OCI-LY7 (cell line): ENCODE results near the gene VIPR2. TPM values are rescaled to one million over a fixed set of nuclear protein-coding genes. Genes with fewer than 3 reads are reported as not detected.

Experiments used
- BruUV-seq: library from RNA; stranded (reverse); fragments of 400-500 nt; replicated peaks from 2 replicates; lab custom pipeline; 2021; lab: Mats Ljungman, UMichigan
- CTCF ChIA-PET: fragments of 300-600 bp; sonication (Branson Sonifier 250); formaldehyde crosslinking; loops from one replicate; lab custom pipeline; 2022; ENCODE audit warnings: antibody characterized with exemption; ENCODE audit not compliant: unreplicated experiment; lab: Charles Lee
- POLR2A ChIA-PET: fragments of 300-600 bp; sonication (Branson Sonifier 250); formaldehyde crosslinking; loops from one replicate; lab custom pipeline; 2022; ENCODE audit warnings: antibody characterized with exemption; lab: Charles Lee
- DNase-seq: peaks from one replicate; pipeline ENCODE4 v3.0.0-alpha.2; 2015; ENCODE audit warnings: low spot score
- H2AFZ ChIP-seq: fragments of 200-600 bp; sonication (generic), shearing (Covaris generic); 2 replicates; pipeline ENCODE4 v1.6.1; 2014; ENCODE audit warnings: mild to moderate bottlenecking, antibody characterized with exemption, low read length, moderate library complexity
- H3K27ac ChIP-seq: fragments of 200-600 bp; sonication (generic); 2 replicates; pipeline ENCODE4 v1.5.1; 2014; ENCODE audit warnings: mixed run types, low read depth, mild to moderate bottlenecking, moderate library complexity, low read length, inconsistent platforms; ENCODE audit not compliant: poor library complexity, severe bottlenecking
- H3K36me3 ChIP-seq: fragments of 200-600 bp; sonication (generic); 2 replicates; pipeline ENCODE4 v1.6.1; 2014; ENCODE audit warnings: mild to moderate bottlenecking, antibody characterized with exemption, low read length, moderate library complexity, mixed read lengths; ENCODE audit not compliant: insufficient read depth
- H3K4me1 ChIP-seq: fragments of 200-600 bp; sonication (generic); 2 replicates; pipeline ENCODE4 v1.5.1; 2014; ENCODE audit warnings: mild to moderate bottlenecking, low read length; ENCODE audit not compliant: insufficient read depth, poor library complexity, severe bottlenecking
- H3K4me2 ChIP-seq: fragments of 200-600 bp; sonication (generic); 2 replicates; pipeline ENCODE4 v1.6.1; 2014; ENCODE audit warnings: mild to moderate bottlenecking, low read length
- H3K4me3 ChIP-seq: fragments of 200-600 bp; sonication (generic); 2 replicates; pipeline ENCODE4 v1.5.1; 2014; ENCODE audit warnings: mild to moderate bottlenecking, low read depth, low read length; ENCODE audit not compliant: poor library complexity, severe bottlenecking
- H3K79me2 ChIP-seq: fragments of 200-600 bp; sonication (generic); 2 replicates; pipeline ENCODE4 v1.6.1; 2016; ENCODE audit warnings: low read depth, mild to moderate bottlenecking, low read length, moderate library complexity, mixed read lengths; ENCODE audit not compliant: insufficient read depth
- H3K9me2 ChIP-seq: fragments of 200-600 bp; sonication (generic); 2 replicates; pipeline ENCODE4 v1.6.1; 2016; ENCODE audit warnings: mild to moderate bottlenecking, low read length, mixed read lengths; ENCODE audit not compliant: insufficient read depth
- H3K9me3 ChIP-seq: fragments of 200-600 bp; sonication (generic); 2 replicates; pipeline ENCODE4 v1.6.1; 2014; ENCODE audit warnings: mild to moderate bottlenecking, mixed run types, low read length, mixed read lengths
- H4K20me1 ChIP-seq: fragments of 200-600 bp; sonication (generic); 2 replicates; pipeline ENCODE4 v1.6.1; 2014; ENCODE audit warnings: mild to moderate bottlenecking, antibody characterized with exemption, low read length, moderate library complexity, mixed read lengths; ENCODE audit not compliant: insufficient read depth
- CTCF ChIP-seq: fragments of 200-600 bp; sonication (generic); conservative IDR thresholded peaks from 2 replicates; pipeline ENCODE4 v1.5.1; 2014; ENCODE audit warnings: mild to moderate bottlenecking, antibody characterized with exemption, low read length, moderate library complexity, mixed read lengths
- EZH2phosphoT487 ChIP-seq: fragments of 200-600 bp; sonication (generic); IDR thresholded peaks from 2 replicates; pipeline ENCODE4 v1.6.1; 2018; ENCODE audit warnings: low read depth, borderline replicate concordance, mild to moderate bottlenecking, mixed run types, antibody characterized with exemption, low read length, moderate library complexity, mixed read lengths
- intact Hi-C: fragments of 100-400 bp; cut with micrococcal nuclease; formaldehyde crosslinking; loops from one replicate; pipeline ENCODE4 v1.10.0; 2022; ENCODE audit not compliant: unreplicated experiment
- total RNA-seq, 2 experiments: library from RNA; depleted of rRNA in 1 of 2; stranded (reverse); fragments of >200 nt in 1 of 2; shearing (Covaris generic) in 1 of 2; gene quantifications; 2 replicates each; pipeline ENCODE4 v1.2.3, GENCODE V29; 2014 to 2022

Gene VIPR2
- total RNA-seq, 2 experiments from 2014 or later, result not detected

- Histone ChIP-seq H3K79me2 (no peaks in the 10 kb centered on the region), H2AFZ (no peak overlapping the region), H3K9me3 (no peaks in the 10 kb centered on the region), H3K9me2 (no peaks in the 10 kb centered on the region), H3K4me3 (no peak overlapping the region), H3K36me3 (no peaks in the 10 kb centered on the region), H3K4me2 (no peak overlapping the region), H3K27ac (no peak overlapping the region), H3K4me1 (no peaks in the 10 kb centered on the region), H4K20me1 (no peaks in the 10 kb centered on the region)
- TF ChIP-seq CTCF (no peak), EZH2phosphoT487 (no peak)
- POLR2A ChIA-PET, result no interaction called here
- no TSS peak for BruUV-seq
- intact Hi-C loops, result no loop called here
- DNase-seq, result no peak
- CTCF ChIA-PET, result no interaction called here
These were observed 110.3 kb downstream of the VIPR2 start for GRCh38 chr7:159034394-159034793.

GRCh38 chr7:159033956-159034355 lies 110.7 kb downstream of the VIPR2 start:
- no peak for DNase-seq

GRCh38 chr7:159033473-159033825 lies 111.2 kb downstream of the VIPR2 start:
- DNase-seq, result no peak
- Histone ChIP-seq H3K9me3 (no peaks in the 10 kb centered on the region), H3K4me3 (no peak overlapping the region), H3K4me2 (no peak overlapping the region), H3K27ac (no peak overlapping the region), H3K4me1 (no peaks in the 10 kb centered on the region), H3K9me2 (no peaks in the 10 kb centered on the region), H2AFZ (no peak overlapping the region), H3K36me3 (no peaks in the 10 kb centered on the region), H4K20me1 (no peaks in the 10 kb centered on the region), H3K79me2 (no peaks in the 10 kb centered on the region)
- BruUV-seq, result no TSS peak
- CTCF ChIA-PET, result no interaction called here
- intact Hi-C loops, result no loop called here
- POLR2A ChIA-PET, result no interaction called here
- no peak for TF ChIP-seq CTCF
- no peak for TF ChIP-seq EZH2phosphoT487

More at GRCh38 chr7:159033956-159034355, 110.7 kb downstream of the VIPR2 start:
- BruUV-seq, result no TSS peak
- no peaks in the 10 kb centered on the region for H3K9me2 ChIP-seq
- H3K36me3 ChIP-seq, result no peaks in the 10 kb centered on the region
- H3K9me3 ChIP-seq, result no peaks in the 10 kb centered on the region
- ChIA-PET POLR2A (no interaction called here), CTCF (no interaction called here)
- no peaks in the 10 kb centered on the region for H4K20me1 ChIP-seq
- H3K4me3 ChIP-seq, result no peak overlapping the region
- no peak overlapping the region for H3K4me2 ChIP-seq
- intact Hi-C loops, result no loop called here
- no peak overlapping the region for H3K27ac ChIP-seq
- no peak for TF ChIP-seq CTCF
- no peak for TF ChIP-seq EZH2phosphoT487
- H3K4me1 ChIP-seq, result no peaks in the 10 kb centered on the region
- H3K79me2 ChIP-seq, result no peaks in the 10 kb centered on the region
- no peak overlapping the region for H2AFZ ChIP-seq
